Loucy (cell line): ENCODE results near the gene CPNE6.

Experiments used
- H2AFZ ChIP-seq: fragments of 200-600 bp; sonication (generic); 2 replicates; pipeline ENCODE4 v1.6.0; 2016; ENCODE audit warnings: antibody characterized with exemption, mild to moderate bottlenecking, low read length, moderate library complexity
- H3F3A ChIP-seq: fragments of 200-600 bp; 2 replicates; pipeline ENCODE4 v1.6.0; 2016; ENCODE audit warnings: antibody characterized with exemption, low read depth, mild to moderate bottlenecking
- H3K27me3 ChIP-seq: fragments of 200-600 bp; sonication (generic); 2 replicates; pipeline ENCODE4 v1.6.1; 2014; ENCODE audit warnings: low read length, mild to moderate bottlenecking; ENCODE audit not compliant: insufficient read depth, poor library complexity, severe bottlenecking
- H3K36me3 ChIP-seq: fragments of 200-600 bp; sonication (generic); 2 replicates; pipeline ENCODE4 v1.6.1; 2016; ENCODE audit warnings: low read length; ENCODE audit not compliant: insufficient read depth
- H3K4me1 ChIP-seq: fragments of 200-600 bp; sonication (generic); 2 replicates; pipeline ENCODE4 v1.5.1; 2014; ENCODE audit warnings: low read length, mild to moderate bottlenecking; ENCODE audit not compliant: insufficient read depth, poor library complexity, severe bottlenecking
- H3K4me2 ChIP-seq: fragments of 200-600 bp; sonication (generic); 2 replicates; pipeline ENCODE4 v1.6.0; 2014; ENCODE audit warnings: antibody characterized with exemption, low read length, low read depth, mild to moderate bottlenecking; ENCODE audit not compliant: poor library complexity, severe bottlenecking
- H3K4me3 ChIP-seq: fragments of 200-600 bp; sonication (generic); 2 replicates; pipeline ENCODE4 v1.5.1; 2014; ENCODE audit warnings: low read length, mild to moderate bottlenecking, mixed read lengths; ENCODE audit not compliant: poor library complexity, severe bottlenecking
- H3K79me2 ChIP-seq: fragments of 200-600 bp; sonication (generic); 2 replicates; pipeline ENCODE4 v1.6.1; 2014; ENCODE audit warnings: low read length; ENCODE audit not compliant: insufficient read depth
- H3K9ac ChIP-seq: fragments of 200-600 bp; sonication (generic); 2 replicates; pipeline ENCODE4 v1.6.0; 2014; ENCODE audit warnings: mild to moderate bottlenecking, low read depth, low read length, moderate library complexity; ENCODE audit not compliant: poor library complexity, severe bottlenecking
- H3K9me2 ChIP-seq: fragments of 200-600 bp; sonication (generic); replicated peaks from 2 replicates; pipeline ENCODE4 v1.6.1; 2016; ENCODE audit warnings: low read depth, low read length, mixed read lengths
- H3K9me3 ChIP-seq: fragments of 200-600 bp; sonication (generic); 2 replicates; pipeline ENCODE4 v1.6.1; 2014; ENCODE audit warnings: mild to moderate bottlenecking, antibody characterized with exemption, low read length, low read depth; ENCODE audit not compliant: insufficient read depth
- H4K20me1 ChIP-seq: fragments of 200-600 bp; sonication (generic); 2 replicates; pipeline ENCODE4 v1.6.0; 2014; ENCODE audit warnings: antibody characterized with exemption, low read length, mild to moderate bottlenecking; ENCODE audit not compliant: insufficient read depth, poor library complexity, severe bottlenecking
- EZH2phosphoT487 ChIP-seq: fragments of 200-600 bp; IDR thresholded peaks from 2 replicates; pipeline ENCODE4 v1.6.1; 2018; ENCODE audit warnings: antibody characterized with exemption, mild to moderate bottlenecking, moderate library complexity, borderline replicate concordance
- TF ChIP-seq, protein P1 (sequence below): fragments of 200-600 bp; sonication (generic); conservative IDR thresholded peaks from 2 replicates; pipeline ENCODE4 v1.5.1; 2014; ENCODE audit warnings: mild to moderate bottlenecking, antibody characterized with exemption, low read length

Gene CPNE6

DNA sequence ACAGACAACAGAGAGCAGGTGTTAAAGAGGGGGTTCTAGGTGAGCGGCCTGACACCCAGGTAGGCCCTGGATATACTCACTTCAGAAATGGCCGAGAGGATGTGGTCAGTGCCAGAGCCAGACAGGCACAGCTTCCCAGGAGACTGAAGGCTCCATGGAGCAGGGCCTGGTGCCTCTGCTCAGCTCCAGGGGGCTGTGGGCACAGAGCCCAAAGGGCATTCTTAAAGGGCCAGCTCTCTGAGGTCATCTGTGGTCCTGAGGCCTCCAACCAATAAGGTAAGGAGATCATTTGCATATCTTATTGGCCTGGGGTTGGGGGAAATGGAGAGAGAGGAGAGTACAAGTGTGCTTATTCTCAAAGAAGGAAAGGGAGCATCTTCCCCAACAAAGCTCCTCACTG is 13.1 kb downstream of the CPNE6 start:
- Histone ChIP-seq H3K9ac (no peak overlapping the region), H3K4me1 (peaks cover 21% of the 10 kb centered on the region), H2AFZ (no peak overlapping the region), H3K36me3 (no peaks in the 10 kb centered on the region), H3K4me3 (no peak overlapping the region), H3K79me2 (no peaks in the 10 kb centered on the region), H3K9me3 (no peaks in the 10 kb centered on the region), H3K27me3 (no peaks in the 10 kb centered on the region), H4K20me1 (no peaks in the 10 kb centered on the region), H3F3A (no peaks in the 10 kb centered on the region), H3K4me2 (no peak overlapping the region), H3K9me2 (no peaks in the 10 kb centered on the region)
- TF ChIP-seq EZH2phosphoT487, result no peak
- TF ChIP-seq, protein P1, sequence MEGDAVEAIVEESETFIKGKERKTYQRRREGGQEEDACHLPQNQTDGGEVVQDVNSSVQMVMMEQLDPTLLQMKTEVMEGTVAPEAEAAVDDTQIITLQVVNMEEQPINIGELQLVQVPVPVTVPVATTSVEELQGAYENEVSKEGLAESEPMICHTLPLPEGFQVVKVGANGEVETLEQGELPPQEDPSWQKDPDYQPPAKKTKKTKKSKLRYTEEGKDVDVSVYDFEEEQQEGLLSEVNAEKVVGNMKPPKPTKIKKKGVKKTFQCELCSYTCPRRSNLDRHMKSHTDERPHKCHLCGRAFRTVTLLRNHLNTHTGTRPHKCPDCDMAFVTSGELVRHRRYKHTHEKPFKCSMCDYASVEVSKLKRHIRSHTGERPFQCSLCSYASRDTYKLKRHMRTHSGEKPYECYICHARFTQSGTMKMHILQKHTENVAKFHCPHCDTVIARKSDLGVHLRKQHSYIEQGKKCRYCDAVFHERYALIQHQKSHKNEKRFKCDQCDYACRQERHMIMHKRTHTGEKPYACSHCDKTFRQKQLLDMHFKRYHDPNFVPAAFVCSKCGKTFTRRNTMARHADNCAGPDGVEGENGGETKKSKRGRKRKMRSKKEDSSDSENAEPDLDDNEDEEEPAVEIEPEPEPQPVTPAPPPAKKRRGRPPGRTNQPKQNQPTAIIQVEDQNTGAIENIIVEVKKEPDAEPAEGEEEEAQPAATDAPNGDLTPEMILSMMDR, result no peak

DNA sequence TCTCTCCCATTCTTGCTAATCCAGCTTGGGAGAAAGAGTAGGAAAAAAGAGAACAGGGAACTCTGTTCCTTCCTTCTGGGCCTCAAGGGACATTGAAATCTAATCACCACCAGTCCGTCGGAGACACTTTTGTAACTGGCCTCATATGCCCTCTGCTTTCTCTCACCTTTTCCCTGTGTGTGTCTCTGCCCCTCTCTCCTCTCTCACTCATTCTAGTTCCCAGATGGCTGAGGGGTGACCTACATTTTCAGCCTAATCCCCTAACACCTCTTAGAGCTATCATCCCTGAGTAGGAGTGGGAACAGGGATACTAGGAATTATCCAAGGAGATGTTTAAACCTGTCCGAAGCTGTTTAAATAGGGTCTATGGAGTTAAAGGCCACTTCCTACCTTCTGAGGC is 13.9 kb downstream of the CPNE6 start:
- H3K79me2 ChIP-seq, result no peaks in the 10 kb centered on the region
- no peak overlapping the region for H3K4me3 ChIP-seq
- peaks cover 13% of the 10 kb centered on the region for H3K4me1 ChIP-seq
- H4K20me1 ChIP-seq, result no peaks in the 10 kb centered on the region
- TF ChIP-seq, protein P1, result no peak
- no peak for TF ChIP-seq EZH2phosphoT487
- no peaks in the 10 kb centered on the region for H3F3A ChIP-seq
- no peaks in the 10 kb centered on the region for H3K36me3 ChIP-seq
- no peak overlapping the region for H2AFZ ChIP-seq
- H3K9ac ChIP-seq, result no peak overlapping the region
- H3K9me2 ChIP-seq, result no peaks in the 10 kb centered on the region
- H3K27me3 ChIP-seq, result no peaks in the 10 kb centered on the region
- H3K9me3 ChIP-seq, result no peaks in the 10 kb centered on the region
- no peak overlapping the region for H3K4me2 ChIP-seq

DNA sequence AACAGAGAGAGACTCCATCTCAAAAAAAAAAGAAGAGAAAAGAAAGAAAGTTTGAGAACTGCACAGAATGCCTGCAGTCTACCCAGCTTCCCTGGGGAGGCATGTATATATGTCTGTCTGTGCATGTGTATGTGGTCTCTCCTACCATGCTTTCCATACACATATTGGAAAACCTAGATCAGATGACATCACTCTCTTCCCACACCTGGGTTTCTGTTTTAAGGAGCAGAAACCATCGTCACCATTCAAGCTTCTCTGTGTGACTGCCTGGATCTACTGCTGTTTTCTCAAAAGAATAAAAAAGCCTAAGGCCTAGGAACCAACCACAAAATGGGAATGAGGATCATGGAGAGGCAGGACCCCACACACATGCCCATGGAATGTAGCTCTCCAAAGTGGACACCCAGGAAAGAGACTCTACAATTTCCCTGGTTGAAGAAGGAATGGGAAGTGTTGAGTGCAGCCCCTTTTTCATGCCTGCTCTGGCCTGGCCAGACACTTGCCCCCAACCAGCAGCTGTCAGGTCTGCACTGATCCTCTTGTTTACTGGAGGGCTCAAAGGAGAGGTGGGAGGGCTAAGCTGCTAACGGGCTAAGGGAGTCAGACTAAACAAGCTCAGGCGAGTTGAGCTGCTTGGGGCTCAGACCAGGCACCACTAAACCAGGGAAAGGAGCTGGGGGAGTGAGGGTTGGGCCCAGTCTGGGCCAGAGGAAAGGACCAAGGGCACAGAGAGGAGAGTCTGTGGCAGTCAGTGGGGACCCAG is 15.0 kb downstream of the CPNE6 start:
- no peak overlapping the region for H2AFZ ChIP-seq
- no peaks in the 10 kb centered on the region for H3K27me3 ChIP-seq
- H3K36me3 ChIP-seq, result no peaks in the 10 kb centered on the region
- H3K9me2 ChIP-seq, result no peaks in the 10 kb centered on the region
- H4K20me1 ChIP-seq, result no peaks in the 10 kb centered on the region
- H3K9me3 ChIP-seq, result no peaks in the 10 kb centered on the region
- no peak overlapping the region for H3K4me3 ChIP-seq
- H3K9ac ChIP-seq, result no peak overlapping the region
- TF ChIP-seq, protein P1, result no peak
- TF ChIP-seq EZH2phosphoT487, result no peak
- H3K79me2 ChIP-seq, result no peaks in the 10 kb centered on the region
- H3K4me1 ChIP-seq, result peaks cover 6% of the 10 kb centered on the region
- no peaks in the 10 kb centered on the region for H3F3A ChIP-seq
- no peak overlapping the region for H3K4me2 ChIP-seq
